Vagina (tissue), 1 donor: ENCODE measurements around the gene PPP1R3F. TPM values are rescaled to one million over a fixed set of nuclear protein-coding genes. Genes with fewer than 3 reads are reported as not detected.

Source experiments
- total RNA-seq: library from RNA; depleted of rRNA; stranded (reverse); fragments of >200 nt; gene quantifications from one replicate; pipeline ENCODE4 v1.2.3, GENCODE V29; 2016

PPP1R3F gene
- total RNA-seq, 1 donor from 2014 or later: 18.9 TPM

Other genes with a start within 250 kb of the PPP1R3F start
- 87.4 TPM for gene TFE3, start 226.4 kb upstream of the PPP1R3F start, total RNA-seq
- 8.6 TPM for gene CCDC120, start 210.8 kb upstream of the PPP1R3F start, total RNA-seq
- gene PRAF2, start 195.8 kb upstream of the PPP1R3F start, total RNA-seq: 24.1 TPM
- 72.7 TPM for gene WDR45, start 189.9 kb upstream of the PPP1R3F start, total RNA-seq
- 17.7 TPM for gene GPKOW, start 146.1 kb upstream of the PPP1R3F start, total RNA-seq
- gene MAGIX, start 107.0 kb upstream of the PPP1R3F start, total RNA-seq: 2.2 TPM
- gene PLP2, start 97.9 kb upstream of the PPP1R3F start, total RNA-seq: 81.3 TPM
- 26.5 TPM for gene PRICKLE3, start 83.4 kb upstream of the PPP1R3F start, total RNA-seq
- gene SYP, start 69.6 kb upstream of the PPP1R3F start, total RNA-seq: 11.0 TPM
- 0.25 TPM for gene CACNA1F, start 36.5 kb upstream of the PPP1R3F start, total RNA-seq
- 8.8 TPM for gene CCDC22, start 34.3 kb upstream of the PPP1R3F start, total RNA-seq
- gene FOXP3, start 5.1 kb upstream of the PPP1R3F start, total RNA-seq: 1.5 TPM
- not detected for gene GAGE10, start 33.9 kb downstream of the PPP1R3F start, total RNA-seq
- gene GAGE12J, start 52.2 kb downstream of the PPP1R3F start, total RNA-seq: not detected
- gene GAGE13, start 61.8 kb downstream of the PPP1R3F start, total RNA-seq: not detected